ENCODE results near the gene AGRN. TPM values are rescaled to one million over a fixed set of nuclear protein-coding genes. Genes with fewer than 3 reads are reported as not detected.

The AGRN gene
- total RNA-seq, 1 experiment from 2014 or later, result 184 TPM

GRCh38 chr1:1000357-1001056 lies 19.4 kb upstream of the AGRN start (continued):
- TF ChIP-seq JUN (CRISPR knock-in tag; IDR thresholded peaks at IDR 0.05) (0 out of 2 replicates have a peak, but pooled peaks have one; percentile 6), HMGXB4 (CRISPR knock-in tag; IDR thresholded peaks at IDR 0.05) (peak; percentile 18; the same call in 1 of the 2 replicates), ZMAT4 (CRISPR knock-in tag; IDR thresholded peaks at IDR 0.05) (no peak), ZNF532 (CRISPR knock-in tag; IDR thresholded peaks at IDR 0.05; ENCODE audit: borderline replicate concordance) (no peak), NR3C1 (CRISPR knock-in tag; conservative IDR thresholded peaks at IDR 0.05; ENCODE audit: low read depth) (no peak), ZSCAN18 (CRISPR knock-in tag; IDR thresholded peaks at IDR 0.05) (no peak), IRF2 (CRISPR knock-in tag; IDR thresholded peaks at IDR 0.05; ENCODE audit: borderline replicate concordance, low read depth) (no peak), ZNF138 (CRISPR knock-in tag; conservative IDR thresholded peaks at IDR 0.05) (no peak), ATF2 (CRISPR knock-in tag; IDR thresholded peaks at IDR 0.05; ENCODE audit: borderline replicate concordance, low read depth) (peak; percentile 87; the same call in 1 of the 2 replicates), NFE2L1 (CRISPR knock-in tag; IDR thresholded peaks at IDR 0.05) (peak; percentile 61; the same call in 1 of the 2 replicates), OVOL2 (CRISPR knock-in tag; IDR thresholded peaks at IDR 0.05; ENCODE audit: borderline replicate concordance) (no peak), ZNF281 (CRISPR knock-in tag; IDR thresholded peaks at IDR 0.05) (no peak), GRHL2 (CRISPR knock-in tag; IDR thresholded peaks at IDR 0.05; ENCODE audit: insufficient replicate concordance, severe bottlenecking) (no peak), ETV6 (CRISPR knock-in tag; IDR thresholded peaks at IDR 0.05) (peak; percentile 62; the same call in 1 of the 2 replicates), ZBTB43 (CRISPR knock-in tag; IDR thresholded peaks at IDR 0.05) (no peak), CDX4 (CRISPR knock-in tag; IDR thresholded peaks at IDR 0.05; ENCODE audit: borderline replicate concordance) (no peak), TCF7 (CRISPR knock-in tag; IDR thresholded peaks at IDR 0.05; ENCODE audit: low read depth) (no peak)

Data from WTC11 (cell line).